Measurements from ENCODE around the gene FGF14.
A peak's percentile ranks its signal among the peaks of the same experiment; 100 is the strongest.

Gene FGF14

GRCh38 chr13:101942535-101943157 lies 459.2 kb downstream of the FGF14 start:
- no peaks in the 10 kb centered on the region for H3K36me3 ChIP-seq (ENCODE audit: control insufficient read depth in 1 of 2, insufficient read depth in 2 of 2, low read length in 2 of 2)
- no peak overlapping the region for H3K27ac ChIP-seq (ENCODE audit: low read length)

GRCh38 chr13:101942038-101942437 lies 459.8 kb downstream of the FGF14 start:
- no peak overlapping the region for H3K4me3 ChIP-seq (ENCODE audit: low read depth in 1 of 2, low read length in 2 of 2)
- peaks cover 0 to 5% of the 10 kb centered on the region in 2 donors for H3K4me1 ChIP-seq (ENCODE audit: control insufficient read depth in 1 of 2, insufficient read depth in 2 of 2, low read length in 2 of 2)
- no peaks in the 10 kb centered on the region for H3K9me3 ChIP-seq (ENCODE audit: control insufficient read depth in 1 of 2, low read length in 2 of 2)
- no peaks in the 10 kb centered on the region for H3K36me3 ChIP-seq (ENCODE audit: control insufficient read depth in 1 of 2, insufficient read depth in 2 of 2, low read length in 2 of 2)
- H3K27me3 ChIP-seq (ENCODE audit: low read depth, low read length): no peaks in the 10 kb centered on the region
- H3K27ac ChIP-seq (ENCODE audit: low read length): no peak overlapping the region

More at GRCh38 chr13:101942535-101943157, 459.2 kb downstream of the FGF14 start:
- no peaks in the 10 kb centered on the region for H3K9me3 ChIP-seq (ENCODE audit: control insufficient read depth in 1 of 2, low read length in 2 of 2)
- no peak overlapping the region for H3K4me3 ChIP-seq (ENCODE audit: low read depth in 1 of 2, low read length in 2 of 2)
- no peaks in the 10 kb centered on the region for H3K27me3 ChIP-seq (ENCODE audit: low read depth, low read length)
- H3K4me1 ChIP-seq (ENCODE audit: control insufficient read depth in 1 of 2, insufficient read depth in 2 of 2, low read length in 2 of 2): peaks cover 0 to 5% of the 10 kb centered on the region in 2 donors

DNA sequence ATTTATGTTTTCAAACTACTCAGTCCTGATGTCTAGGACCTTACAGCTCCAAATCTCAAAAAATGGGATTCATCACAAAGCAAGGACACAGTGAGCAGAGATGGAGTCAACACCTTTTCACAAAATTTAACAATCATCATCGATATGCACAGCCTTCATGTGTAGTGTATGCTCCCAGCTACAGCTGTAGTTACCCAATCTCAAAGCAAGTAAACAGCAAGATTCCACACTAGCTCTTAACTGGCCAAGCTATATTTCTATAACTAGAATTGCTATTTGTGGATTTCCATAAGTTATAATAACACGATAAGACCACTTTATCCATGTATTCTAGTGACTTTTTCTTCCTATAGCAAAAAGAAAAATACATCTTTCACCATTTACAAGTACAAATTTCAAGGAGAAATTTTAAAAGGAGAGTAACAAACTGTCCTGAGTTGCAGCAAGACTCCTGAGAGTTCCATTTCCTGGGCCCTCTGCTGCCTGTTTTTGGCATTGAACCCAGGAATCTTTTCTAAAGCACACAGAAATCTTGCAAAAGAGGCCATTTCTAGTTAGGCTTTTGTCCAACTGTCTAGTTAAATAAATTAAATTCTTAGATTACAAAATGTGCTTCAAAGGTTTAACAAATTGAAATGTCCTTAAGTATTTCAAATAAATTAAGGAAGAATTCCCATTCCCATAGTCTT lies 460.6 kb downstream of the FGF14 start:
- Histone ChIP-seq H3K9me3 (ENCODE audit: control insufficient read depth in 1 of 2, low read length in 2 of 2) (no peaks in the 10 kb centered on the region), H3K4me3 (ENCODE audit: low read depth in 1 of 2, low read length in 2 of 2) (no peak overlapping the region), H3K27me3 (ENCODE audit: low read depth, low read length) (no peaks in the 10 kb centered on the region), H3K27ac (ENCODE audit: low read length) (no peak overlapping the region), H3K36me3 (ENCODE audit: control insufficient read depth in 1 of 2, insufficient read depth in 2 of 2, low read length in 2 of 2) (no peaks in the 10 kb centered on the region), H3K4me1 (ENCODE audit: control insufficient read depth in 1 of 2, insufficient read depth in 2 of 2, low read length in 2 of 2) (peaks cover 0 to 5% of the 10 kb centered on the region in 2 donors)

DNA sequence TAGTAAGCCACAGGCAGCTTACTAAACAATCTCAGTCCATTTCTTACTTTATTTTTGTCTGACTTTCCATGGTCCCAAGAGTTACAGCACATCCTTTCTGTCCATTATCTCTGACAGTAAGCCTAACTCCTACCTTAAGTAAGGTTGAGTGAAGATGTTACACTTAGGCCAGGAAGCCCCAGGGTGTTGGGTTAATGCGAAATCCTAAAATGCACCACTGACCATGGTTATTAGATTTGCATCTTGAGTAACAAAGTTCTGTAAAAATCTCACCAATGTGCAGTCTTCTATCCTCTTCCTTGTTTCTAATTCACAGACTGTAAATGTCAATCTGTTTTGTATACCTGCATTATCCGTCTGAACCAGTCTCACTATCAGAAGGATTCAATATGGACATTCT lies 462.5 kb downstream of the FGF14 start:
- H3K4me1 ChIP-seq (ENCODE audit: control insufficient read depth in 1 of 2, insufficient read depth in 2 of 2, low read length in 2 of 2): peaks cover 0 to 5% of the 10 kb centered on the region in 2 donors
- no peak overlapping the region for H3K4me3 ChIP-seq (ENCODE audit: low read depth in 1 of 2, low read length in 2 of 2)
- no peaks in the 10 kb centered on the region for H3K9me3 ChIP-seq (ENCODE audit: control insufficient read depth in 1 of 2, low read length in 2 of 2)
- H3K27ac ChIP-seq (ENCODE audit: low read length): no peak overlapping the region
- H3K27me3 ChIP-seq (ENCODE audit: low read depth, low read length): no peaks in the 10 kb centered on the region
- no peaks in the 10 kb centered on the region for H3K36me3 ChIP-seq (ENCODE audit: control insufficient read depth in 1 of 2, insufficient read depth in 2 of 2, low read length in 2 of 2)

GRCh38 chr13:101935828-101936227 lies 466.0 kb downstream of the FGF14 start:
- H3K4me3 ChIP-seq (ENCODE audit: low read depth in 1 of 2, low read length in 2 of 2): no peak overlapping the region
- no peaks in the 10 kb centered on the region for H3K36me3 ChIP-seq (ENCODE audit: control insufficient read depth in 1 of 2, insufficient read depth in 2 of 2, low read length in 2 of 2)
- H3K4me1 ChIP-seq (ENCODE audit: control insufficient read depth in 1 of 2, insufficient read depth in 2 of 2, low read length in 2 of 2): no peaks in the 10 kb centered on the region
- H3K27me3 ChIP-seq (ENCODE audit: low read depth, low read length): no peaks in the 10 kb centered on the region
- H3K9me3 ChIP-seq (ENCODE audit: control insufficient read depth in 1 of 2, low read length in 2 of 2): no peaks in the 10 kb centered on the region
- no peak overlapping the region for H3K27ac ChIP-seq (ENCODE audit: low read length)

DNA sequence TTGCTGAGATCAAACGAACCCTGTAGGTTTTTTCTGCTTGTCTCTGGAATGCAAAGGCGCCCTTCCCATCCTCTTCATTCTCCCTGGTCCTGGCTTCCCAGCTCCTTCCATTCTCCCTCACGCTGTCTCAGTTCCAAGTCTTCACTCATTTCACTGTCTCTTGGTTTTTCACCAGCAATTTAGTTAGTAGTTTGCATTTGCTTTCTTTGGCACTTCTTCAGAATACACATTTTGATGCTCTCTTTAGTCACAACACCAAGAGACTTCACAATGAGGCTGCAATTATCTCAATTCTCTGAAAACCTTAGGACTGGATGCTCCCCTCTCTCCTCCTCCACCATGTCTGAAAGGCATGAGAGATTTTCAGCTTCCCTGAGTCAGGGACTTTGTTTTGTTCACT lies 470.7 kb downstream of the FGF14 start:
- Histone ChIP-seq H3K4me3 (ENCODE audit: low read depth in 1 of 2, low read length in 2 of 2) (no peak overlapping the region), H3K27ac (ENCODE audit: low read length) (no peak overlapping the region)

DNA sequence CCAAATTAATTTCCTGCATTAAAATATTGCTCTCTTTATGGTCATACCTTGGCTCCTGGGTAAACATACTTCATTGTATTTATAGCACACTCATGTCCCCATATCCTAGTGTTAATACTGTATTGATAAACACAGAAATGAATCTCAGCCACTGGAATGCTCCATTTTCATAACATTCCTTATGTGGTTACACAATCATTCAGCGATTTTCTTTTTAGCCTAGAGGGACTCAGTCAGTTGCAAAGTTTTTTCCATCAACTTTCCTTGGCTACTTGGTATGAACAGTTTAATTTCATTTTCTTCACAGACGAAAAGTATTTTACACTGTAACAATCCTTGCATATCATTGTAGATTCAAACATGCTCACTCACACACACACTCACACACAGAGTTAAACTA lies 471.5 kb downstream of the FGF14 start:
- Histone ChIP-seq H3K27me3 (ENCODE audit: low read depth, low read length) (no peaks in the 10 kb centered on the region), H3K27ac (ENCODE audit: low read length) (no peak overlapping the region), H3K4me3 (ENCODE audit: low read depth in 1 of 2, low read length in 2 of 2) (no peak overlapping the region), H3K4me1 (ENCODE audit: control insufficient read depth in 1 of 2, insufficient read depth in 2 of 2, low read length in 2 of 2) (no peaks in the 10 kb centered on the region), H3K9me3 (ENCODE audit: control insufficient read depth in 1 of 2, low read length in 2 of 2) (no peaks in the 10 kb centered on the region), H3K36me3 (ENCODE audit: control insufficient read depth in 1 of 2, insufficient read depth in 2 of 2, low read length in 2 of 2) (no peaks in the 10 kb centered on the region)

More for the DNA sequence above, 470.7 kb downstream of the FGF14 start:
- Histone ChIP-seq H3K27me3 (ENCODE audit: low read depth, low read length) (no peaks in the 10 kb centered on the region), H3K36me3 (ENCODE audit: control insufficient read depth in 1 of 2, insufficient read depth in 2 of 2, low read length in 2 of 2) (no peaks in the 10 kb centered on the region), H3K4me1 (ENCODE audit: control insufficient read depth in 1 of 2, insufficient read depth in 2 of 2, low read length in 2 of 2) (no peaks in the 10 kb centered on the region), H3K9me3 (ENCODE audit: control insufficient read depth in 1 of 2, low read length in 2 of 2) (no peaks in the 10 kb centered on the region)

DNA sequence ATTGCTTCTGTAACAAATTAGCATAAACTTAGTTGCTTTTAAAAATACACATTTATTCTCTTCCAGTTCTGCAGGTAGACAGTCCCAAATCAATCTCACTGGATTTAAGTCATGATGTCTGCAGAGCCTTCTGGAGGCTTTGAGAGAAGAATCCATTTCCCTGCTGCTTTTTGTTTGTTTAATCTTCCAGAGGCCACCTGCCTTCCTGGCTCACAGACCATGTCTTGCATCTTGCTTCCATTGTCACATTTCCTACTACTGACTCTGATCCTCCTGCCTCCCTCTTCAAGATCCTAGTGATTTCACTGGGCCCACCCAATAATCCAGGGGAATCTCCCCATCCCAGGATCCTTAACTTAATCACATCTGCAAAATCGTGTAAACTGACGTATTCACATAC lies 476.1 kb downstream of the FGF14 start:
- no peak overlapping the region for H3K4me3 ChIP-seq (ENCODE audit: low read depth in 1 of 2, low read length in 2 of 2)
- H3K4me1 ChIP-seq (ENCODE audit: control insufficient read depth in 1 of 2, insufficient read depth in 2 of 2, low read length in 2 of 2): no peaks in the 10 kb centered on the region
- no peaks in the 10 kb centered on the region for H3K9me3 ChIP-seq (ENCODE audit: control insufficient read depth in 1 of 2, low read length in 2 of 2)
- no peak overlapping the region for H3K27ac ChIP-seq (ENCODE audit: low read length)
- no peaks in the 10 kb centered on the region for H3K36me3 ChIP-seq (ENCODE audit: control insufficient read depth in 1 of 2, insufficient read depth in 2 of 2, low read length in 2 of 2)
- H3K27me3 ChIP-seq (ENCODE audit: low read depth, low read length): no peaks in the 10 kb centered on the region

DNA sequence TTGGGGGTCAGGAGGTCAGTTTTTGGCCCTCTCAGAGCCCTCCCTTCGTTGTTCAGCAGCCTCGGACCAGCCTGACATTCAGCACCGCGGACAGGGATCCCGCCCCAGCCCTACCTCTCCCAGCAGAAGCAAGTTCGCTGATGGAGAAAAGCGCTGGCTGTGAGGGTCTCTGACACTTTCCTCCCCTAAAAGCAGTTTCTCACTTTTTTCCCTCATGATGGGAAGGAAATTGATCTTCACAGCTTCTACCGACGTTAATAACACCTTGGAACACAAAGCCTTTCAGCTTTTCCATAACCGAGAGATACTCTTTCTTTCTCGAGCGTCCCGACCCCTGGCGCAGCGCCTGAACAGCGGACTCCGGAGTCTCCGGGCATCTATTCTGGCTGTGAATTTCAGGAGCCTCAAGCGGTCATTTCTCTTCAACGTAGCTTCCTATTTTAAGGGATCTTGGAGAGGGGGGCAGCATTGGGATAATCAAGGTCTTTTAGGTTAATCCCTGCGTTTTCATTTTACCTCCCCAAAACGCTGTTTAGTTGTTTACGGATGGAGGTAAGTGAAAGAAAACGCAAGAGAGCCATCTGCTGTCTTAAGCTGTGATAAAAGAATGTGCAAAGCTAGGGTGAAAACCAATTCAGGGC lies 482.2 kb downstream of the FGF14 start:
- no peaks in the 10 kb centered on the region for H3K9me3 ChIP-seq (ENCODE audit: control insufficient read depth in 1 of 2, low read length in 2 of 2)
- no peak overlapping the region for H3K4me3 ChIP-seq (ENCODE audit: low read depth in 1 of 2, low read length in 2 of 2)

GRCh38 chr13:101917833-101918661 lies 483.8 kb downstream of the FGF14 start:
- no peaks in the 10 kb centered on the region for H3K36me3 ChIP-seq (ENCODE audit: control insufficient read depth in 1 of 2, insufficient read depth in 2 of 2, low read length in 2 of 2)
- H3K9me3 ChIP-seq (ENCODE audit: control insufficient read depth in 1 of 2, low read length in 2 of 2): no peaks in the 10 kb centered on the region
- H3K4me1 ChIP-seq (ENCODE audit: control insufficient read depth in 1 of 2, insufficient read depth in 2 of 2, low read length in 2 of 2): peaks cover 0 to 23% of the 10 kb centered on the region in 2 donors
- H3K27ac ChIP-seq (ENCODE audit: low read length): no peak overlapping the region
- peak overlapping the region in 1 of 2 donors; percentile 37 for H3K4me3 ChIP-seq (ENCODE audit: low read depth in 1 of 2, low read length in 2 of 2)
- H3K27me3 ChIP-seq (ENCODE audit: low read depth, low read length): peaks cover 20% of the 10 kb centered on the region

More for the DNA sequence above, 482.2 kb downstream of the FGF14 start:
- H3K4me1 ChIP-seq (ENCODE audit: control insufficient read depth in 1 of 2, insufficient read depth in 2 of 2, low read length in 2 of 2): peaks cover 0 to 23% of the 10 kb centered on the region in 2 donors
- H3K36me3 ChIP-seq (ENCODE audit: control insufficient read depth in 1 of 2, insufficient read depth in 2 of 2, low read length in 2 of 2): no peaks in the 10 kb centered on the region
- H3K27me3 ChIP-seq (ENCODE audit: low read depth, low read length): peaks cover 20% of the 10 kb centered on the region
- H3K27ac ChIP-seq (ENCODE audit: low read length): no peak overlapping the region

- peaks cover 0 to 23% of the 10 kb centered on the region in 2 donors for H3K4me1 ChIP-seq (ENCODE audit: control insufficient read depth in 1 of 2, insufficient read depth in 2 of 2, low read length in 2 of 2)
- H3K27me3 ChIP-seq (ENCODE audit: low read depth, low read length): peaks cover 20% of the 10 kb centered on the region
- no peak overlapping the region for H3K27ac ChIP-seq (ENCODE audit: low read length)
- no peaks in the 10 kb centered on the region for H3K9me3 ChIP-seq (ENCODE audit: control insufficient read depth in 1 of 2, low read length in 2 of 2)
- H3K36me3 ChIP-seq (ENCODE audit: control insufficient read depth in 1 of 2, insufficient read depth in 2 of 2, low read length in 2 of 2): no peaks in the 10 kb centered on the region
- H3K4me3 ChIP-seq (ENCODE audit: low read depth in 1 of 2, low read length in 2 of 2): peak overlapping the region in 1 of 2 donors; percentile 37
Measured at GRCh38 chr13:101917475-101917810, 484.4 kb downstream of the FGF14 start.

Data from muscle layer of duodenum (tissue), 2 donors.